Central memory CD8-positive, alpha-beta T cell (primary cell): Measurements from ENCODE around the gene ACOT7.
"Not testable (repeated sequence)": the region's sequence is repeated elsewhere in the genome, so short reads cannot be mapped to it uniquely, and the experiment has no call there.

Source experiments
- ATAC-seq: fragments of 150-1000 bp; cut with Tn5 transposase; replicated peaks from 2 replicates; pipeline ENCODE4 v1.10.0; 2022; ENCODE audit warnings: mild to moderate bottlenecking, moderate FRiP score, moderate number of reproducible peaks; ENCODE audit not compliant: poor library complexity, severe bottlenecking; ENCODE audit errors: extremely low read depth
- DNase-seq, 2 donors: peaks; one replicate each; pipeline ENCODE4 v3.0.0; 2021; ENCODE audit warnings: low spot score in 2 of 2
- H3K27ac Mint-ChIP-seq: one replicate; pipeline ENCODE4 v1.8.0; 2022; ENCODE audit warnings: low read depth, mild to moderate bottlenecking, moderate library complexity, mixed read lengths
- H3K27me3 Mint-ChIP-seq: one replicate; pipeline ENCODE4 v1.8.0; 2022; ENCODE audit warnings: mixed read lengths
- H3K36me3 Mint-ChIP-seq: one replicate; pipeline ENCODE4 v1.8.0; 2022; ENCODE audit warnings: mild to moderate bottlenecking, moderate library complexity, mixed read lengths; ENCODE audit not compliant: insufficient read depth
- H3K4me1 Mint-ChIP-seq: one replicate; pipeline ENCODE4 v1.8.0; 2022; ENCODE audit warnings: mixed read lengths
- H3K4me3 Mint-ChIP-seq: one replicate; pipeline ENCODE4 v1.8.0; 2022; ENCODE audit warnings: mild to moderate bottlenecking, moderate library complexity, mixed read lengths
- H3K9me3 Mint-ChIP-seq: one replicate; pipeline ENCODE4 v1.8.0; 2022; ENCODE audit warnings: mixed read lengths

Gene ACOT7

GRCh38 chr1:6393400-6394187 is at the start of gene ACOT7:
Gene ACOT7 (minus strand): TSS chr1:6393767. CDS start chr1:6393399, 368 bp downstream.
- DNase-seq (peak; percentile 83 to 86), ATAC-seq (peak; percentile 88)
- Mint-ChIP-seq H3K27ac (peak within 1 kb of the TSS; percentile 85), H3K9me3 (no peaks in the 10 kb centered on the region), H3K27me3 (no peaks in the 10 kb centered on the region), H3K4me1 (peaks cover 14% of the 10 kb centered on the region), H3K36me3 (peaks cover 6% of the 10 kb centered on the region), H3K4me3 (peak within 1 kb of the TSS; percentile 78)

GRCh38 chr1:6441586-6441985 is 48.0 kb upstream of the ACOT7 start:
- no peak for ATAC-seq
- peak overlapping the region; percentile 53 for H3K4me3 Mint-ChIP-seq
- peaks cover 19% of the 10 kb centered on the region for H3K4me1 Mint-ChIP-seq
- no peaks in the 10 kb centered on the region for H3K36me3 Mint-ChIP-seq
- DNase-seq, result no peak
- no peaks in the 10 kb centered on the region for H3K9me3 Mint-ChIP-seq
- peaks cover 63% of the 10 kb centered on the region for H3K27me3 Mint-ChIP-seq
- no peak overlapping the region for H3K27ac Mint-ChIP-seq

- H3K36me3 Mint-ChIP-seq, result no peaks in the 10 kb centered on the region
- peaks cover 15% of the 10 kb centered on the region for H3K4me1 Mint-ChIP-seq
- peaks cover 59% of the 10 kb centered on the region for H3K27me3 Mint-ChIP-seq
- H3K9me3 Mint-ChIP-seq, result no peaks in the 10 kb centered on the region
- DNase-seq (peak in 1 of 2 donors; percentile 45), ATAC-seq (peak; percentile 64)
- peak overlapping the region; percentile 56 for H3K4me3 Mint-ChIP-seq
- no peak overlapping the region for H3K27ac Mint-ChIP-seq
These were observed 46.9 kb upstream of the ACOT7 start for GRCh38 chr1:6440198-6441126.

GRCh38 chr1:6438047-6438525 is 44.5 kb upstream of the ACOT7 start:
- no peak overlapping the region for H3K27ac Mint-ChIP-seq

GRCh38 chr1:6437012-6437700 is 43.6 kb upstream of the ACOT7 start:
- not testable (repeated sequence) for DNase-seq, H3K36me3 Mint-ChIP-seq, H3K9me3 Mint-ChIP-seq, H3K4me3 Mint-ChIP-seq, ATAC-seq, H3K27ac Mint-ChIP-seq
- Mint-ChIP-seq H3K4me1 (peaks cover 15% of the 10 kb centered on the region), H3K27me3 (peaks cover 47% of the 10 kb centered on the region)

More at GRCh38 chr1:6438047-6438525, 44.5 kb upstream of the ACOT7 start:
- Mint-ChIP-seq H3K4me3 (peak overlapping the region; percentile 15), H3K4me1 (peaks cover 15% of the 10 kb centered on the region), H3K27me3 (peaks cover 48% of the 10 kb centered on the region), H3K9me3 (no peaks in the 10 kb centered on the region), H3K36me3 (peaks cover 2% of the 10 kb centered on the region)
- DNase-seq, result peak; percentile 51 to 61
- no peak for ATAC-seq

GRCh38 chr1:6436277-6436676 is 42.7 kb upstream of the ACOT7 start:
- not testable (repeated sequence) for H3K4me3 Mint-ChIP-seq, H3K27ac Mint-ChIP-seq, ATAC-seq, H3K36me3 Mint-ChIP-seq, H3K9me3 Mint-ChIP-seq, DNase-seq
- peaks cover 39% of the 10 kb centered on the region for H3K27me3 Mint-ChIP-seq
- peaks cover 15% of the 10 kb centered on the region for H3K4me1 Mint-ChIP-seq

- Mint-ChIP-seq H3K4me3 (no peak overlapping the region), H3K9me3 (no peaks in the 10 kb centered on the region), H3K27ac (no peak overlapping the region), H3K36me3 (peaks cover 2% of the 10 kb centered on the region), H3K4me1 (peaks cover 15% of the 10 kb centered on the region), H3K27me3 (peaks cover 38% of the 10 kb centered on the region)
- DNase-seq (no peak), ATAC-seq (no peak)
These were observed 42.0 kb upstream of the ACOT7 start for GRCh38 chr1:6435547-6435946.

- no peak for ATAC-seq
- Mint-ChIP-seq H3K27me3 (peaks cover 43% of the 10 kb centered on the region), H3K9me3 (no peaks in the 10 kb centered on the region), H3K36me3 (peaks cover 2% of the 10 kb centered on the region), H3K4me1 (peaks cover 15% of the 10 kb centered on the region), H3K4me3 (no peak overlapping the region), H3K27ac (no peak overlapping the region)
- no peak for DNase-seq
These were observed 41.6 kb upstream of the ACOT7 start for GRCh38 chr1:6435129-6435528.

GRCh38 chr1:6434186-6434585 is 40.6 kb upstream of the ACOT7 start:
- H3K27me3 Mint-ChIP-seq, result peaks cover 42% of the 10 kb centered on the region

GRCh38 chr1:6431645-6432579 is 38.3 kb upstream of the ACOT7 start:
- ATAC-seq, DNase-seq, H3K4me1 Mint-ChIP-seq, H3K27ac Mint-ChIP-seq, H3K4me3 Mint-ChIP-seq, H3K9me3 Mint-ChIP-seq, H3K36me3 Mint-ChIP-seq: not testable (repeated sequence)
- peaks cover 41% of the 10 kb centered on the region for H3K27me3 Mint-ChIP-seq

More at GRCh38 chr1:6434186-6434585, 40.6 kb upstream of the ACOT7 start:
- no peaks in the 10 kb centered on the region for H3K9me3 Mint-ChIP-seq
- no peak overlapping the region for H3K4me3 Mint-ChIP-seq
- no peak for DNase-seq
- H3K4me1 Mint-ChIP-seq, result peaks cover 9% of the 10 kb centered on the region
- peaks cover 2% of the 10 kb centered on the region for H3K36me3 Mint-ChIP-seq
- ATAC-seq, result no peak
- H3K27ac Mint-ChIP-seq, result no peak overlapping the region

GRCh38 chr1:6429660-6430411 is 36.3 kb upstream of the ACOT7 start:
- peaks cover 49% of the 10 kb centered on the region for H3K27me3 Mint-ChIP-seq
- H3K9me3 Mint-ChIP-seq, ATAC-seq, H3K27ac Mint-ChIP-seq, DNase-seq, H3K4me1 Mint-ChIP-seq, H3K4me3 Mint-ChIP-seq, H3K36me3 Mint-ChIP-seq: not testable (repeated sequence)
